Measurements from ENCODE around the gene EIF4G3. TPM values are rescaled to one million over a fixed set of nuclear protein-coding genes. Genes with fewer than 3 reads are reported as not detected.

The EIF4G3 gene
- total and polyA plus RNA-seq, 2 of the 8 experiments (the other 6 are each of a cell fraction or from before 2014, with no cell fraction given), result 47.5 to 66.6 TPM

GRCh38 chr1:20899154-20899972, 277.3 kb downstream of the EIF4G3 start:
- ChIA-PET CTCF (ENCODE audit: partially characterized antibody) (no interaction called here), POLR2A (ENCODE audit: partially characterized antibody) (no interaction called here)
- TF ChIP-seq KDM1A (IDR thresholded peaks at IDR 0.05; ENCODE audit: borderline replicate concordance, low read length) (no peak), RXRA (IDR thresholded peaks at IDR 0.05; ENCODE audit: insufficient read depth, low read depth, low read length) (no peak), NRF1 (IDR thresholded peaks at IDR 0.05; ENCODE audit: low read depth, low read length) (no peak), ZNF274 (IDR thresholded peaks at IDR 0.05; ENCODE audit: borderline replicate concordance, extremely low read depth, low read length) (no peak), BCL11A (IDR thresholded peaks at IDR 0.05; ENCODE audit: low read depth in 2 of 2, low read length in 2 of 2) (no peak), SIRT6 (IDR thresholded peaks at IDR 0.05; ENCODE audit: low read length) (no peak), MAX (IDR thresholded peaks at IDR 0.05) (no peak), RFX5 (IDR thresholded peaks at IDR 0.05; ENCODE audit: borderline replicate concordance, low read depth, low read length) (no peak), TEAD4 (IDR thresholded peaks at IDR 0.05; ENCODE audit: low read depth, low read length) (no peak), POLR2AphosphoS5 (IDR thresholded peaks at IDR 0.05; ENCODE audit: low read depth, low read length) (no peak), CTCF (IDR thresholded peaks at IDR 0.05; ENCODE audit: control extremely low read depth in 1 of 3, insufficient read depth in 1 of 3, low read depth in 1 of 3, low read length in 3 of 3) (no peak)

More at GRCh38 chr1:20899154-20899972, 277.3 kb downstream of the EIF4G3 start:
- Histone ChIP-seq H2BK12ac (ENCODE audit: low read depth, low read length) (no peak overlapping the region), H2BK5ac (ENCODE audit: low read depth, low read length) (no peak overlapping the region), H3K14ac (ENCODE audit: insufficient read length) (no peak overlapping the region), H4K8ac (ENCODE audit: extremely low read depth, insufficient read depth, low read length) (no peak overlapping the region), H3K27me3 (replicated peaks in 1 of 4; ENCODE audit: control insufficient read depth in 3 of 4, extremely low read depth in 1 of 4, insufficient read depth in 3 of 4, low read length in 3 of 4) (no peaks in the 10 kb centered on the region), H3K4me3 (ENCODE audit: extremely low read depth in 1 of 4, insufficient read depth in 2 of 4, low read depth in 3 of 4, low read length in 4 of 4) (no peak overlapping the region), H3K36me3 (ENCODE audit: control insufficient read depth in 2 of 4, insufficient read depth in 4 of 4, low read length in 3 of 4) (peaks cover 0 to 12% (median 0%) of the 10 kb centered on the region in 4 experiments; a peak in 3 of 8 replicates), H4K20me1 (replicated peaks in 1 of 2; ENCODE audit: control insufficient read depth in 1 of 2, insufficient read depth in 2 of 2, low read length in 2 of 2) (no peaks in the 10 kb centered on the region), H3K79me2 (ENCODE audit: control insufficient read depth in 1 of 2, insufficient read depth in 2 of 2, low read length in 2 of 2) (no peaks in the 10 kb centered on the region), H2BK20ac (ENCODE audit: low read length) (no peak overlapping the region), H4K91ac (replicated peaks; ENCODE audit: insufficient read length, low read length) (no peak overlapping the region), H3K4ac (replicated peaks; ENCODE audit: insufficient read length, low read depth, low read length) (no peak overlapping the region), H3K27ac (ENCODE audit: low read depth, low read length) (no peak overlapping the region), H3K4me2 (ENCODE audit: insufficient read depth in 1 of 2, low read depth in 2 of 2, low read length in 2 of 2) (no peak overlapping the region), H3K9me3 (ENCODE audit: insufficient read depth in 2 of 2, low read depth in 1 of 2, low read length in 1 of 2) (no peaks in the 10 kb centered on the region), H3K4me1 (replicated peaks in 1 of 4; ENCODE audit: control insufficient read depth in 3 of 4, insufficient read depth in 4 of 4, low read length in 3 of 4) (no peaks in the 10 kb centered on the region), H3K18ac (ENCODE audit: extremely low read depth, low read length) (no peak overlapping the region), H2BK15ac (ENCODE audit: low read length) (no peak overlapping the region), H2AFZ (ENCODE audit: low read length) (no peak overlapping the region), H2AK5ac (ENCODE audit: low read depth, low read length) (no peak overlapping the region), H3K56ac (replicated peaks; ENCODE audit: insufficient read length, low read depth, low read length) (no peak overlapping the region), H2BK120ac (replicated peaks; ENCODE audit: low read depth, low read length) (no peak overlapping the region), H4K5ac (ENCODE audit: insufficient read length, low read depth, low read length) (no peak overlapping the region), H3K23me2 (ENCODE audit: low read depth, low read length) (no peaks in the 10 kb centered on the region), H3K79me1 (ENCODE audit: low read depth, low read length) (no peaks in the 10 kb centered on the region), H3K9ac (replicated peaks in 1 of 4; ENCODE audit: extremely low read depth in 1 of 4, low read depth in 3 of 4, low read length in 3 of 4) (no peak overlapping the region), H3K23ac (ENCODE audit: insufficient read length) (no peak overlapping the region)
- 91% methylated on average over 5 of the region's 5 CpGs; no CpG with 5 or more reads in 1 of the 2 experiments for WGBS, 2 experiments (ENCODE audit: extremely low coverage in 1 of 2, insufficient coverage in 1 of 2, insufficient read length in 1 of 2, insufficient replicate concordance in 2 of 2, low coverage in 1 of 2, low lambda C conversion rate in 2 of 2, missing lambda C conversion rate in 1 of 2)
- FAIRE-seq (no peak), DNase-seq (ENCODE audit: low read depth in 1 of 2, low spot score in 2 of 2) (no peak)
